GM12878 (cell line): ENCODE data around the gene CORO2B.

Experiments
- CREM ChIP-seq: IDR thresholded peaks from 2 replicates; pipeline ENCODE4 v1.6.1; 2014; ENCODE audit warnings: antibody characterized with exemption, low read depth
- EZH2 ChIP-seq: IDR thresholded peaks from 2 replicates; pipeline ENCODE4 v1.6.1; 2012; ENCODE audit warnings: low read depth, mild to moderate bottlenecking, control low read depth, inconsistent platforms, low read length, borderline replicate concordance; ENCODE audit not compliant: control insufficient read depth

DNA sequence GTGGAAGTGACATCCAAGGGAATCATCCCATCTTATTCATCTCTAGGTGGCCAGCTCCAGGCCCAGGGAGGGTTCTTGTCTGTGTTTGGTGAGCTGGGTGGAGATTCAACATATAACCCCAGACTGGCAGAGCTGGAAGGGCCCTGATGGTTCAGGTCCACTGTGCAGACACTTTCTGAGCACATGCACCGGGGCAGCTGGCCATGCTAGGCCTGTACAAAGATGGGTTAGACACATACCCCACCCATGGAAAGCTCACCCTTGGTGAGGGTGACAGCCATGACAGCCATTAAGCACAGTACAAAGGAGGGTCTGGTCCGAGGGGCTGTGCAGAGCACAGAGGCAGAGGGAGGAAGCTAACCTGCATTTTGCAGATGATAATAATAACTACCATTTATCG, 100.4 kb downstream of the CORO2B start:
- no peak for TF ChIP-seq EZH2
- TF ChIP-seq CREM: no peak
